DMS 273 (cell line): ENCODE data around the gene KCNQ1OT1.
A peak's percentile ranks its signal among the peaks of the same experiment; 100 is the strongest.

Experiments
- DNase-seq: peaks from one replicate; lab custom pipeline; 2025; ENCODE audit not compliant: unreplicated experiment; lab: John Stamatoyannopoulos, UW

Gene KCNQ1OT1

DNA sequence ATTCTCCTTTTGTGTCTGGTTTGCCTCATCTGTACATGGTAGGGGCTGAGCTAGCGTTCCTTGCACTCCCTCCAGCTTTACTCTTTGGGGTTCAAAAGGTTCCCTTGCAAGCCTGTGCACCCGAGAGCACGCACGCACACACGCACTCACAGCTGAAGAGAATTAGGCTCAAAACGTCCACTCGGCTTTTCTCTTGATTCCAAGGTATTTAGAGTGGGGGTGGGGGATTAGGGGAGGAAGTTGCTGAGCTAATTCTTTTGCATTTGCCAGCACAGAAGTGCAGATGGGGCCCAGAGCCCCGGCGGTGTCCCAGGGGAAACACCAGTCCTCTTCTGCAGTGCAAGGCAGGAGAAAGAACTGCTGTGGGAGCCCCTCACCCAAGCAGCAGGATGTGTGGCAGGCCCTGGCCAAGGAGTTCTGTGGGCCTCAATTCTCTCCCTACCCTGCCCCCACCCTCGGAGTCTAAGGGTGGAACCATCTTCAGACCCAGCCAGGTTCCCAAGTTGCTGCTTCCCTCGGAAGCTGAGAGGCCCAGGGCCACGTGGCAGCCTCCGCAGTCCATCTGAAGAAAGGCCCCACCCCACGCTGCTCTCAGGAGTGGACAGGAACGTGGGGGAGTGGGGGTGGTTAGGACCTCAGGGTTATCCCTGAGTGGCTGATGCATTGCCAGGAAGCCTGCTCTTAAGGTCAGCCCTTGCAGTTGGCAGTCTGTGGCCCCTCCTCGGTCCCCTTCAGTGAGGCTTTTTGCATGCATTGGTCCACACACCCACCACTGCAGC is 3.8 kb upstream of the KCNQ1OT1 start:
- DNase-seq = peak; percentile 26

DNA sequence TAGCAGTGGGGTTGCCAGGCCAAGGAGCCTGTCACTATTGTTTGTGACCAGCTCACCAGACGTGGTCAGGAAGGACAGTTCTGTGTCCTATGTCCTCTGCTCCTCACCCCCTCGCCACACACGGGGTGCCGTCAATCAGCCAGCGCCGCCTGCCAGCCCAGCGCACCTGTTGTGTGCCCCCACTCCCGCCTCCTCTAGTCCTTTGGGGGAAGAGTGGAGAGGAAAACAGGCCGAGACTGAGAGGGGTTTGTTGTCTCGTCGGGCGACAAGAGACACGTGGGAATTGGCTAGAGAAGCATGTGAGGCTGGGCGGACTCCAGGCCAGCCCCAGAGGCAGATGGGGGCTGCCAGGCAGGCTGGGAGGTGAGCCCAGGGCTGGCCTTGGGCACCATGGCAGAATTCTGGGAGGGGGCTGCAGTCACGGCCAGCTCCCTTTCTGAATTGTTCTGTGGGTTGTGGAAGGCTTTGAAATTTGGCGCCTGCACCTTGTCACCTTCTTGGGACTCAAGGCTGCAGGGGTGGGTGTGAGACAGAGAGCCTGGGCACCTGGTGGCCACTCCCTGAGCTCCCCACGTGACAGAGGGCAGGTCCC is 3.1 kb upstream of the KCNQ1OT1 start:
- DNase-seq = no peak

DNA sequence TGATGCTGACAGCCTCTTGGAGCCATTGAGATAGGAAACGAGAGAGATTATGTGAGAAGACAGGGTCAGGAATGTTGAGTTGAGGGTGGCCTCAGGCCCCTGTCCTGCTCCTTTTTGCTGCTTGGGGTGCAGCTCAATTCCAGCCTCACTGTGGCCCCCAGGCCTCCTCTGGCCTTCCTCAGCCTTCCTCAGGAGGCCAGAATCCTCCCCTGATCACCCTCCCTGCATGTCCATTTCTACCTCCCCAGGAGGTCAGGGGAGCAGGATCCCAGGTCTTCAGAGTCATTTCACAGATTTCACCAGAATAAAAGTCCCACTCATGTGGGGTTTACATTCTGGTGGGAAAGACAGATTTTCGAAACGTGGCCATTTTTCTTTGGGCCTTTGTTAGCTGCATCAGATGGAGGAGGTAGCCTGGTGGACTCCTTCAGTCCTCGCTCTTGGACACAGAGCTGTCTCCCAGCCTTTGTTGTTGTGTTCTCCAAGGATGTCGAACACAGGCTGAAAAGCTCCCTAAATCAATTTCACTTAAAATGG is 2.2 kb upstream of the KCNQ1OT1 start:
- no peak for DNase-seq

DNA sequence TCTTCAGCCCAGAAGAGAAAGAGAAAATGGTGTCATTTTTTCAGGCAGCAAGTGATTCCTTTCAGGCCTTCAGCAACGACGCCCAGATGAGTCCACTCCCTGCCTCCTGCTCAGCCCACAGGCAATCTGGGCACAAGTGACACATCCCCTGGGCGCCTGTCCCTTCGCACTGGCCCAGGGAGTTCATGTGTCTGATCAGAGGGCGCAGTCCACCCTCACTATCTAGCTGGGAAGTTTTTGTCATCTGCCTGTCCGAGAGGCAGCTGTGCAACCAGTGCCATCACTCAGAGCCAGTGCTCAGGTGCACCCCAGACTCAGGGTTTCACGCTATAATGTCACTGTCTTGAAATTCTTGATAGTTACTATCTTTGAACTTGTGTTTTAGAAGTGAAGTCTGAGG is 1.4 kb upstream of the KCNQ1OT1 start:
- DNase-seq = no peak

DNA sequence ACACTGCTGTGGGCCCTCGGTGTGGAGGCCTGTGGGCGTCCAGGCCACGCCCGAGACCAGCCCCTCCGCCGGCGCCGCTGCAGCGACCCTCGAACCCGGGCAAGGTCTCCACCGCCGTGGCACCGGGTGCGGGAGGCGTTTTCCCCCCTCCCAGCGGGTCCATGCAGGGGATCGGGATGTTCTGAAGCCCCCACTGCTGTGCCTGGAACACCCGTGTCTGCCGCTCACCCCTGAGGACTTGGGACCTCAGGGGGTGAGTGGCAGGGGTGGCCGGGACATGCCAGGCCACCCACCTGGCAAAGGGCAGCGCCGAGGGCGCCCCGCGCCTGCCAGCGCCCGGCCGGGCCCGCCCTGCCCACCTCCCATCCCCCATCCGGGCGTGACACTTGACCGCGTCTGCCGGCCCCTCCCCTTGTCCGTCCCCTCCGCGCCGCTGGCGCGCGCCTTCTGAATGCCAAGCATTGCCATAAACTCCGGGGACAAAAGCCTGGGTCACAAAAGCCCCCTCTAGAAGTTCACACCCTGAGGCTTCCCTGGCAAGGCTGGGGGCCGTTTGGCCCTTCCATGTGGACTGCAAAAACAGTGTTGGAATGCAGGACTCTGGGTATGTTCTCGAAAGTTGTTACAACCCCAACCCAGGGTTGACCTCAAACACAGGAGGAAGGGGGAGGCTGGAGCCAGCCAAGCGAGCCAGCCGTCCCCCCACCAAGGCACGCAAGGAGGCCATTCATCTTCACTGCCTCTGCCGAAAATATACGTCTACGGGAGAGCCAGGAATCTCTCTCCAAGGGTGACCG is 819 bp upstream of the KCNQ1OT1 start:
- peak; percentile 22 for DNase-seq

DNA sequence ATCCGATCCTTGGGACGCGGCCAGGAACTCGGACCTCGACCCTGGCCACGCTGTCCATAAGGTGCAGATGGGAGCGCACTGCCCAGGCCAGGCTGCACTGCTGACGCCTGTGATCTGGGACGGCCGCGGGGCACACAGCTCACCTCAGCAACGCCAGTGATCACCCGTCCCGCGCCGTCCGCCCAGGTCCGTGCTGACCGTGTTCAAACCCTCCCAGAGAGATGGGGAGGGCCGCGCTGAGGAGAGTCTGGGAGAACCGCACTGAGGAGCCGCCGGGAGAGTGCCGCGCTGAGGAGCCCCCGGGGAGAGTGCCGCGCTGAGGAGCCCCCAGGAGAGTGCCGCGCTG is 636 bp downstream of the KCNQ1OT1 start:
- DNase-seq = peak; percentile 27

DNA sequence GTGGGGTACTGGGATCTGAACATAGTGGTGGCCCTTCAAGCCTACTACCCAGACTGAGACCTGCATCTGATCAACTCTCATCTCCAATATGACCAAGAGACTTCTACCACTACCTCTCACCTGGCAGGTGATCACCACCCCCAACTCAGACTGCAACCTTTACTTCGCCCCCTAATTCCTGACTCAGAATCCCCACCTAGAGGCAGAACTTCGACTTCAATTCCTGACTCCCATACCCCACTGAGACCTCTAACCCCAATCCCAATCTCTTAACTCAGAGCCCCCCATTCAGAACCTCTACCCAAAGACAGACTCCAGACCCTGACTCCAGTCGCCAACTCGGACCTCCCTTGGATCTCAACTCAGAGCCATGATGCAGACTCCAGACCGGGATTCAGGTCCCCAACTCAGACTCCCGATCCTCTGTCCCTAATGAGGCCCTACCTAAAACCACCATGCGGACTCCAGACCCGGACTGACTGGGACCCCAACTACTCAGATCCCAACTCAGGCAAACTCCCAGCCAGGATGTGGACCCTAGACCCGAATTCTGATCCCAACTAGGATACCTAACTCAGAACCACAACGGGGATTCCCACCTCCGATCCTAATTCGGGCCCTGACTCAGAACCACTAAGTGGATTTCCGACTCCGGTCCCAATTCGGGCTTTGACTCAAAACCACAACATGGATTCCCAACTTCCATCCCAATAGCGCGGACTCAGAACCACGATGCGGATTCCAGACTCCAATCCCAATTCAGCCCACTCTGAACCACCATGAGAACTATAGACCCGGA is 1.2 kb downstream of the KCNQ1OT1 start:
- peak; percentile 8 for DNase-seq

DNA sequence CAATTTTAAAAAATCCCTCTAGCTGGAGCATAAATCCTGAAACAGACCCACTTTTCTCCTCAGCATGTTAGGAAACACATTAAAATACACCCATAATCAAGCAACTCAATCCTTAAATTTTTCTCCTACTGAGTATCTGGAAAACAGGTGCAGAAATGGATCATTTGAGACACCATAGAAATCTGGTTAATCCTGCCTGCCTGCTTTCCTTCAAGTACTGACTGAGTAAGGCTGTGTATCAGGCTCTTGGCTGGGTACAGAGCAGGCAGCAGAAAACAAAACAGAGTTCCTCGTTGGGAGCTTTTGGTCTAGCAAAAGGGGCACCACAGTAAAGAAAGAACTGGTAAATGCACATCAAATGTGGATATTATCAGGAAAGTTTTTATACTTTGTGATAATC is 1.9 kb downstream of the KCNQ1OT1 start:
- DNase-seq = no peak

DNA sequence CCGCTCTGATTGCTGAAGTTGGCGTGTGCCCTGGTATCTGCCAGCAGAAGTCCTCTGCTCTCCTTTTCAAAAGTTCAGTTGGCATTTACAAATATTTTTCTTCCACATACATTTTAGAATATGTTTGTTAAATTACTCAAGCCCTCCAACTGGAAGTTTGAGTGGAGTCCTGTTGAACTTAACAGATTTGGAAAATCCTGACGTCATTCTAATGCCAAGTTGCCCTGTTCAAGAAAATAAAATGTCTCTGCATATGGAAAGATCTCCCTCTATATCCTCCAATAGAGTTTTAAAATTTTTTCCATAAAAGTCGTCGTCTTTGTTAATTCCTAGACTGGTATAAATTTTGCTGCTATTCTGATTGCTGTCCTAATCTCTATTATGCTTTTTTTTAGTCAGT is 3.3 kb downstream of the KCNQ1OT1 start:
- DNase-seq = no peak

DNA sequence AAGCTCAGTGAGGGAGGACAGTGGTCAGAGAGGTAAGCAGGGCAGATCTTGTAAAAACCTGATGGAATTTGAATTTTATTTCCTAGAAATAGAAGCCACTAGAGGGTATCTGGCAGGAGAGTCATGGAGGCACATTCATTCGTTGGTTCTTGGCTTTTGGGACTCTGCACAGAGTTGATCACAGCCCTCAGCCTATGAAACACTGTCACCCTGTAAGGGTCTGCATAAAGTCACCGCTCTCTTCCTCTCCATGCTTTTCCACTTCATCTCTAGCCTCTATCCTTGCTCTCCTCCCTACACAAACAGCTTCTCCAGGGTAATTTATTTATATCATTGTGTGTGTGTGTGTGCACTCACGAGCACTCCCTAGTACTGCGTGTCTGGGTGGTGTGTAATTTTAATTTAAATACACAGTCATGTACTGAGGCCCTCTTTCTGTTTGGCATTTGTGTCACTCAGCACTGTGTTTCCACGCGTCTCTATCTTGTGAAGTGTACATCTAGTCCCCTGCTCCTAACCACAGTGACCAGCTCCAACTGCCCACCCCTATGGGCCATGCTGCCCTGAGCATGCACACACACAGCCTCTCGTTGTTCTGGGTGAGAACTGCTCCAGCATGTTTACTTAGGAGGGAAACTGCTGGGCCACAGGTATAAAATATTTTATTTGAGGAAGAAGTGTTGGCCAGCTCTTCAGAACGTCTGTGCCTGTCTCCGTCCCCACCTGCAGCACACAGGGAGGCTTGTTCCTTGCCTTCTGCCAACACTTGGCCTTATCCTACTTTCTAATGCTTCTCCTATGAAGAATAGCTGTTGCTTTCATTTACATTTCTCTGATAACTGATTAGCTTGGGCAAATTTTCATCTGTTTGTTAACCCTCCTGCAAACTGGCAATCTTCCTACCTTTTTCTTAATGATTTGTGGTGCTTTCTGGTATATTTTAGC is 4.5 kb downstream of the KCNQ1OT1 start:
- no peak for DNase-seq

DNA sequence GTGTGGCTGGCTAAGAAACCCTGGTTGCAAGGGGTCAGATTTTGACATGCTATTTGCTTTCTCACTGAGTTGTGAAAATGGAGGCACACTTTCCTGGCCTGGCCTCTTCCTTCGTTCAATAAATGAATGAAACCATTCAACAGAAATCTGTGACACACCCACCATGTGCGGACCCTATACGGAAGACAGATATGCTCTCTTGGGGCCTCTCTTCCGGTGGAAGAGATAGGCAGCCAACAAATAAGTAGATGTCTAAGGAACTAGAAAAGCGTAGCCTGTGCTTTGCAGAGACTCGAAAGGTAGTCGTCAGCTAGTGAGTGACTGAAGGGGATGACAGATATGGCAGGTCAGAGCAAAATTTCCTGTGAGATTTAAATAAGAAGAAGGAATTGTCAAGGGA is 5.3 kb downstream of the KCNQ1OT1 start:
- no peak for DNase-seq

DNA sequence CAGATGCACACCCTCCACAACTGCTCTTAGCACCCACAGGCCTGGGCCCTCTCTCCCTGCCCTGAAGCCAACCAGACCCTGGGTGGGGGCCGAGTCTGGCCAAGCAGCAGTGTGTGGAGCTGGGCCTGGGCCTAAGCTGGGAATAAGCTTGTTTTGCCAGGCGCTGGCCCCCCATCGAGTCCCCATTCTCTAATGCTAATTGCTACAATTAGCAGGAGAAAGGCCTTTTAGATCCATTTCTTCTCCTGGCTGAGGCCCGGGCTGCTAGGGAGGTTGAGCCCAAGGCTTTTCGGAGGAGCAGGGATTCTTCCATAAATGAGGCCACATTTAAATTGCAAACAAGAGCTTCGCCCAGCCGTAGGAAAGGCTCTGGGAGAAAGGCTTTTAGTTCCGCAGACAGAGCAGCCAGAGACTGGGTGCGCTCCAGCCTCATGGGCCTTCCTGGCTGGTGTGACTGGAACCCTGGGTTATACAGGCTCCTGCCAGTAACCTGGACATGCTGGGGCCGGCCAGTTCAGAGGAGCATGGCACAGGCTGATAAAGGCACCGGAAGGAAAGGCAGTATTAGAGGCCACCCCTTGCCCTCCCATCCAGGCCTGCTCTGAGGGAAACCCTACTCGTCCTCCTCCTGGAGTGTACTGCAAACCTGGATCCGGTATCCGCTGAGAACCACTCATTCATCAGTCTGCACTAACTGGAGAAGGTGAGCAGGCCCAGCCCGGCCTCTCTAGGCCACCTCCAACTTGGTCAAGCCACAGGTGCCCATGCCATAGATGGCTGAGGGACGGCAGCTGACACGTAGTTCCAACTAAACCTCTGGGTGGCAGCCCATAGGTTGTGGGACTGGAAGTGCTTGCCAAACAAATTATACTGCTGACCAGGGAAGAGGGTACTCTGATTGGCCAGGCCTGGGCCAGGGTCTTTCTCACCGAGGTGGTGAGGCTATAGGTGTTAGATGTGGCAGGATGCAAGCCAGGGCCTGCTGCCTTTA is 6.2 kb downstream of the KCNQ1OT1 start:
- DNase-seq = no peak

DNA sequence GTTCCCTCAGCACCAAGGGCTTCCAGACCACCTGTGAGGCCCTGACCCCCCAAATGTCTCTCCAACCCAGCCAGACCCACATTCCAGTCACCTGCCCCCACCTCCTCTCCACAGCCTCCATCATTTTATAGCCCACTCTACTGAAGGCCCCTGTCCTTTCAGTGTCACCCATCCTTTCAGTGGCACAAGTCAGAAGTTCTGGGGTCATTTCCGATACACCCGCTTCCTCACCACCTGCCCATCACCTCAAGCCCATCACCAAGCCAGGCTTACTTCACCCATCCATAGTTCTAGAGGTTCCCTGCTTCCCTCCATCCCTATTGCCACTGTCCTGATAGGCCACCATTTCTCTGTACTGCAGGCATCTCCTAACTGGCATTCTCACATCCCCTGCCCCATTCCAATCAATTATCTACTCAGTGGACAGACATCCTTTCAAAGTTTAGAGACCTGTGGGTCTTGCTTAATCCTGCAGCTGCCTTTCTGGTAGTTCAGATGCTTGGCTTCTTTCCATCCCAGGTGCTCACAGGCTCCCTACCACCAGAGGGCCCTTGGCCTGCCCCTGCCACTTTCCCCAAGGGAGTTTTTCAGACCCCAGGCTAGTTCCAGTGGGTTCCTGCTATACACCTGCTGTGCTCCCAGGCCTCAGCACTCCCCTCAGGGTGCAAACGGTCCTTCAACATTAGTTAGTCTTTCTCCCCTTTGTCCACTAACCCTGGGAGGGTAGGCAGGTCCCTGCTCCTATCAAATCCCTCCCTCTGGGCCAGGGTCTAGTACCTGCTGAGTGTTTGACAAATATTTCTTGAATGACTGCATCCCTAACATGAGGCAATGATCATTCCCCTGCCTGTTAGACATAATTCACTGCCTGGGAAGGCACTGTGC is 7.6 kb downstream of the KCNQ1OT1 start:
- DNase-seq = peak; percentile 13

DNA sequence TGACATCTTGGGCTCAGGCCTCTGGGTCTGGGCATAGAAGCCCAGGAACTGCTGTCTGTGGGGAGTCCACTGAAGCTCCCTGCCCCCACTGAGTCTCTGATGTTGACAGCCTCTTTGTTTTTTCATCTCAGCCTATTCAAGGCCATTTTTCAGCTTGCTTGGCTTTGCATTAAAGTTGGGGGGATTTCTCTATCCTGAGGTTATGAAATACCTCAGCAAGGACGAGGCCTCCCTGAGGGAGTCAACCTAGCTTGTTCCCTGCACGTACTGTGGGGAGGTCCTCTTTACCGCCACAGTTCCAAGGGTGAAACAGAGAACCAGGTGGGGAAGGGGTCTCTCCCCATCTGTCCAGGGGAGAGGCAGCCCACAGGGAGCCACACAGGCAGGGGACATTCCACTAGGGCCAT is 8.4 kb downstream of the KCNQ1OT1 start:
- no peak for DNase-seq

DNA sequence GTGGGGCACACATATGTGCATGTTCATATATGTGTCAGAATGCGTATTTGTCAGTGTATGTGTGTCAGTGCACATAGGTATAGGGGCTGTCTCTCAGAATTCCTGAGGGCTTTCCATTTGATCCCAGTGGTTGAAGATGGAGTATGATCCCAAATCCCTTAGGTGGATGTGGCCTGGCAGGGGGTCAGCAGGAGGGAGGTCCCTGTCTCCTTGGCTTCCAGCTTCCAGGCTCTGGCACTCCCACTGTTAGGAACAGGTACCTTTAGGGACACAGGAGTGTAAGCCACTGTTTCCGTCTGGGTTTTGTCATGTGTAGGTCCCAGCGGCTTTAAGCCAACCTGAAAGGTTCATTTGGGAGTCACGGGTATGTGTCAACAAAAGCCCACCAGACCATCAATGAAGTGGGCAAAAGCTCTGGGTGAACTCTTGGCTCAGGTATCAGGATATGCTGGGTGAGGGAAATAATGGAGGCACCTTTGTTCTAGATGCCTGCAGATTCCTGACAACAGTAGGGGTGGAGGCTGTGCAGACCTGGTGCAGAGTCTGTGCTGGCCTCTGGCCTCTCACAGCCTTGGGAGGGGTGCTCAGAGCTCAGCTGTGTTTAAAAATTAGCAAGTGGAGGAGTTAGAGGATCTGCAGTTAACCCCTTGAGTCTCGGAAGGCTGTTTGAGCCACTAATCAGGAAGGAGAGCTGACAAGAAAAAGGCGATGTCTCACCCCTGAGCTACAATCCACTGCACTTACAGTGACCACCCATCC is 9.0 kb downstream of the KCNQ1OT1 start:
- no peak for DNase-seq

DNA sequence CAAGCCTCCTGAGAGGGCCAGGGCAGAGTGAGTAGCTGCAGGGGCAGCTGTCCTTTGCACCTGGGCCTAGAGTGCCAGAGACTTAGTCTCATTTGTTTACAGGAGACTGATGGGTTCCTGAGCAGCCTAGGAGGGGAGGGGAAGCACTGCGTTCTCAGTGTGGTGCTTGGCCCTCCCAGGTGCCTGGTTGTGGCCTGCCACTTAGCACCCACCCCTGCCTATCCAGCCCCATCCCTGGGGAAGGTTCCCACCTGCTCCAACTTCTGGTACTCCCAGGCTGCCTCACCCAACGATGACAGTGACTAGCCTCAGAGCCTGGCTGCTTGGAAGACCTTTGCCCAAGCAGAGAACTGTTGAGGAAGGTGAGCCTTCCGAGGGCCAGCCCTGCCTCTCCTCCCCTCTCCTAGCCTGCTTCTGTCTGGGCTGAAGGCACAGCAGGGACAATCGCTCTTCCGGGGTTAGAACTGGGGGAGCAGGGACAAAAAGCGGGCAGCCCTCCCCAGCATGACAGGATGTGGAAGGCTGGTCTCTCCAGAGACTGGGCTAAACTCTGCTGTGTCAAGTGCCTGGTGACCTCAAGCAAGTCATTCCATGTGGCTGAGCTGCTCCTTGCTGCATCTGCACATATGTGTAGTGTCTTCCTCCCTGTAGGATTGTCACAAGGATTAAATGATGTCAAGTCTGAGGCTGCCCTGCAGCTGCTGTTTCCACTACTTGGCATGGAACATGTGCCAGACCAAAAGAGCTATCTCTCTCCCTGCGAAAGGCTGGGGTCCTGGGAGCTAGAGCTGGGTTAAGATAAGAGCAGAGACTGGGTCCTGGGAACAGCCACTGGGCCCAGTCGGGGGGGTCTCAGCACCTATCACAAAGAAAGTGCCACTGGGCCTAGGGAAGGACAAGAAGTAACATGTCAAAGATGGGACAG is 9.9 kb downstream of the KCNQ1OT1 start:
- DNase-seq = no peak
